Measurements from ENCODE around the gene LRPAP1. TPM values are rescaled to one million over a fixed set of nuclear protein-coding genes. Genes with fewer than 3 reads are reported as not detected.

LRPAP1 gene
- total RNA-seq, 1 donor from 2014 or later = 297 TPM

DNA sequence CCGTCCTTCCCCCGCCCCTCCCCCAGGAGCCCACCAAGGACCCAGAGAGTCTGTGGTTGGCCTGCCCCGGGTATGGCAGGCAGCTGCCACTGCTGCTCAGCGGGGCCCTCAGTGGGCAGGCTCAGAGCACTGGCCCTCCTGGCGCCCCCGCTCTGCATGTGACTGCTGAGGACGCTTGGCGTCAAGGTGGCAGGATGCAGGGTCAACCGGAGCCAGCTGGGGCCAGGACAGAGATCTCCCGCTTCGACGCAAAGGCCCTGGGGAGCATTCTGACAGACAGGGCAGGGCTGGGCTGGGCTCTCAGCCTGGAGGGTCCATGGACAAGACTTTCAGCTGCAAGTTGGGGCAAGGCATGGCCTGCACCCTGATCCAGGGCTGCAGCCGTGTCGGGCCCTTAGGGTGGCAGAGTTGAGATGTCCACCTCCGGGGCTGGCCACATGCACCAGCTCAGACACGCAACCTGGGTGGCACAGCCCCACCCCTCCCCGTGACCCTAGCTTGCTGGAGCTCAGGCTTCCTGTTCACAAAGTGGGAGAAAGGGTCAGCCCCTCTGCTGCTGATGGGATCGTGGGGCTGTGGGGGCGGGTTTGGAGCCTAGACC lies 30.3 kb downstream of the LRPAP1 start:
- peak overlapping the region; percentile 77 for H3K27ac ChIP-seq (replicated peaks)

DNA sequence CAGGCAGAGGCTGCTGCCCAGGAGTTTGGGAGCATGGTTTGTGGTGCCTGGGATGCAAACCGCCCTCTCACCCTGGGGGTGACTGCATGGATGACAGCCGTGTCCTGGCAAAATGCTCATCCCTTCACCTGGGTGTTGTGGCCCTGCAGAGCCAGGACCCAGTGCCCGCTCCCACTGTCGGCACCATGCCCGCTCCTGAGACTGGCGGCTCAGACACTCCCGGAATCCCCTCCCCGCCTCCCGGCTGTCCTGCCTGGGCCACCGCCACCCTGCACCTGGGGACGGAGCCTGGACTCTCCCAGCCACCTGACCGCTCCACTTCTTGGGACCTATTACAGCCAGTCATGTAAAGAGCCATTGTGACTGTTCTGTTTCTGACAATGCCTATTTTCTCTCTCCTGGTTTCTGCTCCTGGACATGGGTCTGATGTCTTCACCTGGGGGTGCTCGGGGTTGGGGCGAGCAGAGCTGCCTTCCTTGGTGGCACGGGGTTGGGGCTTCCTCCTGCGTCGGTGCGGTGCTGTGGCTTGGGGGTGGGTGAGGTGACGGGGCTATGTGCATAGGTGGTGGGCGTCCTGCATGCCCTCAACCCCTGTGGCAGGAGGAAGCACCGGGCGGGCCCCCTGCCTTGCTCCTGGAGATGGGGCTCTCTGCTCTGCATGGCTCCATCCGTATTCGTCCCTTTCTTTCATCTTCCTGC lies 30.9 kb downstream of the LRPAP1 start:
- intact Hi-C loops (cut with micrococcal nuclease) = no loop called here
- H3K4me1 ChIP-seq = peaks cover 62% of the 10 kb centered on the region
- H3K27ac ChIP-seq (replicated peaks) = peak overlapping the region; percentile 77
- H3K27me3 ChIP-seq (ENCODE audit: low read depth) = no peaks in the 10 kb centered on the region
- TF ChIP-seq, protein P1, sequence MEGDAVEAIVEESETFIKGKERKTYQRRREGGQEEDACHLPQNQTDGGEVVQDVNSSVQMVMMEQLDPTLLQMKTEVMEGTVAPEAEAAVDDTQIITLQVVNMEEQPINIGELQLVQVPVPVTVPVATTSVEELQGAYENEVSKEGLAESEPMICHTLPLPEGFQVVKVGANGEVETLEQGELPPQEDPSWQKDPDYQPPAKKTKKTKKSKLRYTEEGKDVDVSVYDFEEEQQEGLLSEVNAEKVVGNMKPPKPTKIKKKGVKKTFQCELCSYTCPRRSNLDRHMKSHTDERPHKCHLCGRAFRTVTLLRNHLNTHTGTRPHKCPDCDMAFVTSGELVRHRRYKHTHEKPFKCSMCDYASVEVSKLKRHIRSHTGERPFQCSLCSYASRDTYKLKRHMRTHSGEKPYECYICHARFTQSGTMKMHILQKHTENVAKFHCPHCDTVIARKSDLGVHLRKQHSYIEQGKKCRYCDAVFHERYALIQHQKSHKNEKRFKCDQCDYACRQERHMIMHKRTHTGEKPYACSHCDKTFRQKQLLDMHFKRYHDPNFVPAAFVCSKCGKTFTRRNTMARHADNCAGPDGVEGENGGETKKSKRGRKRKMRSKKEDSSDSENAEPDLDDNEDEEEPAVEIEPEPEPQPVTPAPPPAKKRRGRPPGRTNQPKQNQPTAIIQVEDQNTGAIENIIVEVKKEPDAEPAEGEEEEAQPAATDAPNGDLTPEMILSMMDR (IDR thresholded peaks at IDR 0.05; ENCODE audit: borderline replicate concordance) = no peak
- H3K9me3 ChIP-seq (replicated peaks) = no peaks in the 10 kb centered on the region
- peaks cover 15% of the 10 kb centered on the region for H3K36me3 ChIP-seq
- DNase-seq = no peak
- no peak overlapping the region for H3K4me3 ChIP-seq

More for the DNA sequence above, 30.3 kb downstream of the LRPAP1 start:
- H3K9me3 ChIP-seq (replicated peaks) = no peaks in the 10 kb centered on the region
- H3K4me3 ChIP-seq = no peak overlapping the region
- TF ChIP-seq, protein P1 (IDR thresholded peaks at IDR 0.05; ENCODE audit: borderline replicate concordance) = no peak
- intact Hi-C loops (cut with micrococcal nuclease) = no loop called here
- H3K36me3 ChIP-seq = peaks cover 15% of the 10 kb centered on the region
- no peak for DNase-seq
- H3K4me1 ChIP-seq = peaks cover 56% of the 10 kb centered on the region
- H3K27me3 ChIP-seq (ENCODE audit: low read depth) = no peaks in the 10 kb centered on the region

DNA sequence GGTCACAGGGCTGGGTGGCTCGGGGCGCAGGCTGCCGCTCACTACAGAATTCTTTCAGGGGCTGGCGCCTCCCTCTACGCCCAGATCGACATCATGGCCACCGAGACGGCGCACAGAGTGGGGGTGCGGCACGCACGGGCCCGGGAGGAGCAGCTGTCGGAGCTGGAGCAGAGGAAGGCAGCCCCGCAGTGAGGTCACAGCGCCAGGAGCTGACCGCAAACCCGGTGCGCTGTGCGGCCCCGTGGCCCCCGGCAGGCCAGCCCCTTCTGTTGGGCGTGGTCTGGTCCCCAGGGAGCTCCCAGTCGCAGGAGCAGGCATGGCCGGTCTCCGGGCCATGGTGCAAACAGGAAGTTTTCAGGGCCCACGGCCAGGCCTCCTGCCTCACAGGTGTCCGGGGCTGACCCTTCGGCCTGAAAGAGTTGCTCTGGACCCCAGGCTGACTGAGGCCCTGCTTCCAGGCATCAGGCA lies 31.6 kb downstream of the LRPAP1 start:
- Histone ChIP-seq H3K36me3 (peaks cover 14% of the 10 kb centered on the region), H3K4me1 (peaks cover 68% of the 10 kb centered on the region), H3K4me3 (no peak overlapping the region), H3K27ac (replicated peaks) (peak overlapping the region; percentile 77), H3K9me3 (replicated peaks) (no peaks in the 10 kb centered on the region), H3K27me3 (ENCODE audit: low read depth) (peaks cover 5% of the 10 kb centered on the region)
- DNase-seq = no peak
- intact Hi-C loops (cut with micrococcal nuclease) = no loop called here
- TF ChIP-seq, protein P1 (IDR thresholded peaks at IDR 0.05; ENCODE audit: borderline replicate concordance) = no peak

DNA sequence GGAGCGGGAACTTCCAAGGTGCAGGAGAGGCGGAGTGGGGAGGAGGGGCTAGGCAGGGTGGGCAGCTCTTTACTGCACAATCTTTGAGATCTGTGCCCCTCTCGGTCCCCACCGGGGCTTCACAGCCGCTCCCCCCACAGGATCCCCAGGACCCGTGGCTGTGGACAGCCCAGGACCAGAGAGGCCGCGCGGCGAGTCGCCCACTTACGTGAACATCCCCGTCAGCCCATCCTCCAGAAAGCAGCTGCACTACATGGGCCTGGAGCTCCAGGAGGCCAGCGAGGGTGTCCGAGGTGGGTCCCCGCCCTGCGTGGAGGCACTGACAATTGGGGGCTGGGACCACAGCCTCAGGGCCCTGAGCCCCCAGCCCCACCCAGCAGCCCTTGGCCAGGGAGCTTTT lies 32.1 kb downstream of the LRPAP1 start:
- Histone ChIP-seq H3K9me3 (replicated peaks) (no peaks in the 10 kb centered on the region), H3K36me3 (peaks cover 8% of the 10 kb centered on the region), H3K27ac (replicated peaks) (peak overlapping the region; percentile 77), H3K4me1 (peaks cover 74% of the 10 kb centered on the region), H3K4me3 (no peak overlapping the region), H3K27me3 (ENCODE audit: low read depth) (peaks cover 10% of the 10 kb centered on the region)
- DNase-seq = no peak
- TF ChIP-seq, protein P1 (IDR thresholded peaks at IDR 0.05; ENCODE audit: borderline replicate concordance) = no peak
- intact Hi-C loops (cut with micrococcal nuclease) = no loop called here

DNA sequence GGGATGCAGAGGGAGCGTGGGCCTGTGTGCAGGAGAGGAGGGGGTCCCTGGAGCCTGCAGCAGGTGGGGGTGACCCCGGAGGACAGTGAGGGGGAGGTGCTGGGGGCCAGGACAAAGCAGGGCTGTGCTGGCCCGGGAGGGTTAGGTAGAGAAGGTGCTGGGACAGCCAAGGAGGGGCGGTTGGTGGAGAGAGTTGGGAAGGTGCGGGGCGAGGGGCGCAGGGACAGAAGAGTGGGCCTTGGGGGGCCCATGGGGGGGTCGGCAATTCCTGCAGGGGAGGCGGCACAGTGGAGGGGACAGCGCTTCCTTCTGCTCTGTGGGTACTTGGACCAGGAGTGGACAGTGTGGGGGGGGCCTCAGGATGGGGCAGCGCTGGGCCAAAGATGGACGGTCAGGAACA lies 32.5 kb downstream of the LRPAP1 start:
- TF ChIP-seq, protein P1 (IDR thresholded peaks at IDR 0.05; ENCODE audit: borderline replicate concordance) = no peak
- DNase-seq = no peak
- no peaks in the 10 kb centered on the region for H3K9me3 ChIP-seq (replicated peaks)
- H3K27ac ChIP-seq (replicated peaks) = peak overlapping the region; percentile 27
- H3K36me3 ChIP-seq = peaks cover 5% of the 10 kb centered on the region
- intact Hi-C loops (cut with micrococcal nuclease) = no loop called here
- H3K4me3 ChIP-seq = no peak overlapping the region
- H3K4me1 ChIP-seq = peaks cover 78% of the 10 kb centered on the region
- H3K27me3 ChIP-seq (ENCODE audit: low read depth) = peaks cover 14% of the 10 kb centered on the region
